BJ (cell line): Measurements from ENCODE around the gene SCARF2. TPM values are rescaled to one million over a fixed set of nuclear protein-coding genes. Genes with fewer than 3 reads are reported as not detected.

Source experiments
- CTCF ChIA-PET: fragments of 350-600 bp; formaldehyde crosslinking; extraction: SDS; loops from one replicate; lab custom pipeline; 2021; ENCODE audit warnings: antibody characterized with exemption, inconsistent platforms; lab: Yijun Ruan, JAX
- POLR2A ChIA-PET: fragments of 300-600 bp; sonication (Branson Sonifier 250); formaldehyde crosslinking; extraction: SDS; loops from one replicate; lab custom pipeline; 2021; ENCODE audit warnings: antibody characterized with exemption; lab: Charles Lee
- DNase-seq: peaks from one replicate; pipeline ENCODE4 v3.0.0-alpha.2; 2011; ENCODE audit warnings: low read depth
- H3K27me3 ChIP-seq: 2 replicates; pipeline ENCODE4 v1.6.0; 2011; ENCODE audit warnings: low read length; ENCODE audit not compliant: control insufficient read depth, insufficient read depth
- H3K36me3 ChIP-seq: 2 replicates; pipeline ENCODE4 v1.5.1; 2011; ENCODE audit warnings: low read length; ENCODE audit not compliant: control insufficient read depth, insufficient read depth
- H3K4me3 ChIP-seq: 2 replicates; pipeline ENCODE4 v1.5.1; 2011; ENCODE audit warnings: low read depth, mild to moderate bottlenecking, control low read depth, low read length
- CTCF ChIP-seq: IDR thresholded peaks from 2 replicates; pipeline ENCODE4 v1.5.1; 2011; ENCODE audit warnings: low read depth, mild to moderate bottlenecking, control low read depth, inconsistent platforms, low read length, moderate library complexity; ENCODE audit not compliant: insufficient read depth
- polyA plus RNA-seq: library from polyadenylated mRNA; depleted of rRNA; stranded (reverse); fragments of >200 nt; gene quantifications from 2 replicates; pipeline ENCODE4 v1.2.3, GENCODE V29; 2011

The SCARF2 gene
- polyA plus RNA-seq, 1 experiment: 28.8 TPM

- H3K4me3 ChIP-seq: no peak overlapping the region
- ChIA-PET POLR2A (no interaction called here), CTCF (interaction anchor here (3.0 kb wide), 1 partner anchor 13 kb away, joined by 10 read pairs; no protein-coding TSS in a partner anchor)
- no peak for DNase-seq
- H3K36me3 ChIP-seq: peaks cover 14% of the 10 kb centered on the region
- no peaks in the 10 kb centered on the region for H3K27me3 ChIP-seq
- TF ChIP-seq CTCF: no peak
These were observed 31.7 kb upstream of the SCARF2 start for GRCh38 chr22:20469110-20469868.

- peaks cover 22% of the 10 kb centered on the region for H3K36me3 ChIP-seq
- no peak for TF ChIP-seq CTCF
- no peak for DNase-seq
- ChIA-PET CTCF (interaction anchor here (1.3 kb wide), 1 partner anchor 100 kb away, joined by 3 read pairs; no protein-coding TSS in a partner anchor), POLR2A (no interaction called here)
- no peak overlapping the region for H3K4me3 ChIP-seq
- H3K27me3 ChIP-seq: no peaks in the 10 kb centered on the region
These were observed 29.2 kb upstream of the SCARF2 start for GRCh38 chr22:20466659-20467379.

- H3K4me3 ChIP-seq: no peak overlapping the region
- DNase-seq: no peak
- peaks cover 15% of the 10 kb centered on the region for H3K36me3 ChIP-seq
- H3K27me3 ChIP-seq: no peaks in the 10 kb centered on the region
- ChIA-PET POLR2A (no interaction called here), CTCF (interaction anchor here (0.9 to 1.1 kb wide), 2 partner anchors 29 to 48 kb away, joined by 3 read pairs; no protein-coding TSS in a partner anchor)
- TF ChIP-seq CTCF: no peak
These were observed 28.1 kb upstream of the SCARF2 start for GRCh38 chr22:20465759-20466077.

GRCh38 chr22:20464912-20465758 is 27.5 kb upstream of the SCARF2 start:
- Histone ChIP-seq H3K27me3 (no peaks in the 10 kb centered on the region), H3K4me3 (no peak overlapping the region), H3K36me3 (peaks cover 15% of the 10 kb centered on the region)
- ChIA-PET CTCF (interaction anchor here (0.9 to 1.3 kb wide), 3 partner anchors 9 to 47 kb away, joined by 3 to 4 read pairs (median 3); no protein-coding TSS in a partner anchor), POLR2A (no interaction called here)
- no peak for DNase-seq
- TF ChIP-seq CTCF: no peak
